ENCODE results near the gene CAMSAP2.
A peak's percentile ranks its signal among the peaks of the same experiment; 100 is the strongest.

The CAMSAP2 gene

GRCh38 chr1:200885623-200886402 is 147.1 kb downstream of the CAMSAP2 start:
- DNase-seq: no peak

- no peak for DNase-seq
Measured at GRCh38 chr1:200886594-200886993, 147.9 kb downstream of the CAMSAP2 start.

GRCh38 chr1:200887036-200887435 is 148.3 kb downstream of the CAMSAP2 start:
- no peak for DNase-seq

GRCh38 chr1:200887772-200888348 is 149.2 kb downstream of the CAMSAP2 start:
- no peak for DNase-seq

GRCh38 chr1:200888349-200888838 is 149.7 kb downstream of the CAMSAP2 start:
- DNase-seq: peak; percentile 69 to 75

- DNase-seq: peak in 1 of 2 experiments; percentile 51
Measured at GRCh38 chr1:200889571-200889970, 150.9 kb downstream of the CAMSAP2 start.

- no peak for DNase-seq
Measured at GRCh38 chr1:200890027-200890426, 151.3 kb downstream of the CAMSAP2 start.

GRCh38 chr1:200890818-200891773 is 152.4 kb downstream of the CAMSAP2 start:
- DNase-seq: no peak

- DNase-seq: no peak
Measured at GRCh38 chr1:200891774-200892157, 153.1 kb downstream of the CAMSAP2 start.

GRCh38 chr1:200892546-200892945 is 153.9 kb downstream of the CAMSAP2 start:
- no peak for DNase-seq

- DNase-seq: no peak
Measured at GRCh38 chr1:200892958-200893357, 154.3 kb downstream of the CAMSAP2 start.

- no peak for DNase-seq
Measured at GRCh38 chr1:200893411-200893901, 154.8 kb downstream of the CAMSAP2 start.

- no peak for DNase-seq
Measured at GRCh38 chr1:200894712-200895442, 156.2 kb downstream of the CAMSAP2 start, which contains the start of gene INAVA. Gene INAVA, plus strand, starts transcription at chr1:200894900. Its CDS starts 3,501 bp downstream, at chr1:200898401.

GRCh38 chr1:200895443-200895789 is 156.7 kb downstream of the CAMSAP2 start:
- DNase-seq: no peak

- no peak for DNase-seq
Measured at GRCh38 chr1:200895801-200896530, 157.3 kb downstream of the CAMSAP2 start.

- no peak for DNase-seq
Measured at GRCh38 chr1:200896531-200897196, 158.0 kb downstream of the CAMSAP2 start.

- no peak for DNase-seq
Measured at GRCh38 chr1:200897259-200897658, 158.6 kb downstream of the CAMSAP2 start.

GRCh38 chr1:200899015-200899386 is 160.3 kb downstream of the CAMSAP2 start:
- DNase-seq: no peak

GRCh38 chr1:200899451-200899915 is 160.8 kb downstream of the CAMSAP2 start:
- no peak for DNase-seq

- no peak for DNase-seq
Measured at GRCh38 chr1:200899954-200900867, 161.5 kb downstream of the CAMSAP2 start.

All from activated CD4-positive, alpha-beta T cell treated with anti-CD3 and anti-CD28 coated beads, Interleukin-2, amount 50 U/mL, for 48 hours (primary cell).